OCI-LY1 (cell line): ENCODE measurements around the gene RND3.

Experiments used
- H2AFZ ChIP-seq: fragments of 200-600 bp; sonication (generic), shearing (Covaris generic); 2 replicates; pipeline ENCODE4 v1.6.0; 2014; ENCODE audit warnings: antibody characterized with exemption, mild to moderate bottlenecking, low read length
- H3F3A ChIP-seq: fragments of 200-600 bp; sonication (generic), shearing (Covaris generic); 2 replicates; pipeline ENCODE4 v1.6.0; 2014; ENCODE audit warnings: mild to moderate bottlenecking, antibody characterized with exemption, low read length, moderate library complexity; ENCODE audit not compliant: insufficient read depth
- H3K27ac ChIP-seq: fragments of 200-600 bp; sonication (generic); 2 replicates; pipeline ENCODE4 v1.5.1; 2014; ENCODE audit warnings: low read length, mixed run types, mild to moderate bottlenecking, low read depth; ENCODE audit not compliant: poor library complexity, severe bottlenecking
- H3K27me3 ChIP-seq: fragments of 200-600 bp; sonication (generic); 2 replicates; pipeline ENCODE4 v1.6.0; 2014; ENCODE audit warnings: antibody characterized with exemption, mild to moderate bottlenecking, low read length, moderate library complexity; ENCODE audit not compliant: insufficient read depth
- H3K36me3 ChIP-seq: fragments of 200-600 bp; sonication (generic); 2 replicates; pipeline ENCODE4 v1.6.1; 2014; ENCODE audit warnings: mild to moderate bottlenecking, antibody characterized with exemption, low read length, moderate library complexity, mixed read lengths; ENCODE audit not compliant: insufficient read depth
- H3K4me1 ChIP-seq: fragments of 200-600 bp; sonication (generic); 2 replicates; pipeline ENCODE4 v1.5.1; 2014; ENCODE audit warnings: mild to moderate bottlenecking, low read length, moderate library complexity; ENCODE audit not compliant: insufficient read depth, severe bottlenecking
- H3K4me2 ChIP-seq: fragments of 200-600 bp; sonication (generic), shearing (Covaris generic); 2 replicates; pipeline ENCODE4 v1.6.1; 2014; ENCODE audit warnings: low read length
- H3K4me3 ChIP-seq: fragments of 200-600 bp; sonication (generic); 2 replicates; pipeline ENCODE4 v1.5.1; 2014; ENCODE audit warnings: low read length, low read depth, mild to moderate bottlenecking, mixed read lengths; ENCODE audit not compliant: poor library complexity, severe bottlenecking
- H3K79me2 ChIP-seq: fragments of 200-600 bp; shearing (Covaris generic); 2 replicates; pipeline ENCODE4 v1.6.1; 2016; ENCODE audit warnings: mixed run types, low read length, mixed read lengths; ENCODE audit not compliant: insufficient read depth
- H3K9ac ChIP-seq: fragments of 200-600 bp; sonication (generic), shearing (Covaris generic); 2 replicates; pipeline ENCODE4 v1.6.1; 2014; ENCODE audit warnings: mild to moderate bottlenecking, low read length, mixed read lengths
- H3K9me2 ChIP-seq: fragments of 200-600 bp; sonication (generic), shearing (Covaris generic); 2 replicates; pipeline ENCODE4 v1.6.1; 2014; ENCODE audit warnings: low read depth, mild to moderate bottlenecking, low read length, mixed read lengths
- H3K9me3 ChIP-seq: fragments of 200-600 bp; shearing (Covaris generic); 2 replicates; pipeline ENCODE4 v1.6.1; 2014; ENCODE audit warnings: low read length, mixed read lengths
- H4K20me1 ChIP-seq: fragments of 200-600 bp; sonication (generic), shearing (Covaris generic); 2 replicates; pipeline ENCODE4 v1.6.0; 2016; ENCODE audit warnings: mild to moderate bottlenecking, low read length; ENCODE audit not compliant: insufficient read depth
- CTCF ChIP-seq: fragments of 200-600 bp; sonication (generic), shearing (Covaris generic); IDR thresholded peaks from 2 replicates; pipeline ENCODE4 v1.5.1; 2017; ENCODE audit warnings: mild to moderate bottlenecking, antibody characterized with exemption, low read length, moderate library complexity, mixed read lengths
- EZH2 ChIP-seq: fragments of 200-600 bp; sonication (generic), shearing (Covaris generic); IDR thresholded peaks from 2 replicates; pipeline ENCODE4 v1.8.0; 2017; ENCODE audit warnings: borderline replicate concordance, mixed run types, mild to moderate bottlenecking, antibody characterized with exemption, low read length, moderate library complexity, mixed read lengths

The RND3 gene

GRCh38 chr2:150476809-150477302, 10.6 kb downstream of the RND3 start:
- no peak for TF ChIP-seq EZH2
- TF ChIP-seq CTCF, result no peak
- H3K4me2 ChIP-seq, result no peak overlapping the region

GRCh38 chr2:150476286-150476685, 11.2 kb downstream of the RND3 start:
- Histone ChIP-seq H3F3A (no peaks in the 10 kb centered on the region), H3K27me3 (no peaks in the 10 kb centered on the region), H3K4me3 (no peak overlapping the region), H3K9me3 (no peaks in the 10 kb centered on the region), H4K20me1 (no peaks in the 10 kb centered on the region), H3K79me2 (no peaks in the 10 kb centered on the region), H3K4me1 (no peaks in the 10 kb centered on the region), H3K9me2 (no peaks in the 10 kb centered on the region), H3K36me3 (no peaks in the 10 kb centered on the region), H3K27ac (no peak overlapping the region), H3K9ac (no peak overlapping the region), H2AFZ (no peak overlapping the region), H3K4me2 (no peak overlapping the region)
- TF ChIP-seq CTCF, result no peak
- no peak for TF ChIP-seq EZH2

More at GRCh38 chr2:150476809-150477302, 10.6 kb downstream of the RND3 start:
- no peaks in the 10 kb centered on the region for H3K79me2 ChIP-seq
- no peaks in the 10 kb centered on the region for H3K9me2 ChIP-seq
- H2AFZ ChIP-seq, result no peak overlapping the region
- H4K20me1 ChIP-seq, result no peaks in the 10 kb centered on the region
- no peaks in the 10 kb centered on the region for H3K4me1 ChIP-seq
- H3F3A ChIP-seq, result no peaks in the 10 kb centered on the region
- no peak overlapping the region for H3K4me3 ChIP-seq
- H3K27ac ChIP-seq, result no peak overlapping the region
- H3K36me3 ChIP-seq, result no peaks in the 10 kb centered on the region
- H3K9ac ChIP-seq, result no peak overlapping the region
- no peaks in the 10 kb centered on the region for H3K27me3 ChIP-seq
- H3K9me3 ChIP-seq, result no peaks in the 10 kb centered on the region

DNA sequence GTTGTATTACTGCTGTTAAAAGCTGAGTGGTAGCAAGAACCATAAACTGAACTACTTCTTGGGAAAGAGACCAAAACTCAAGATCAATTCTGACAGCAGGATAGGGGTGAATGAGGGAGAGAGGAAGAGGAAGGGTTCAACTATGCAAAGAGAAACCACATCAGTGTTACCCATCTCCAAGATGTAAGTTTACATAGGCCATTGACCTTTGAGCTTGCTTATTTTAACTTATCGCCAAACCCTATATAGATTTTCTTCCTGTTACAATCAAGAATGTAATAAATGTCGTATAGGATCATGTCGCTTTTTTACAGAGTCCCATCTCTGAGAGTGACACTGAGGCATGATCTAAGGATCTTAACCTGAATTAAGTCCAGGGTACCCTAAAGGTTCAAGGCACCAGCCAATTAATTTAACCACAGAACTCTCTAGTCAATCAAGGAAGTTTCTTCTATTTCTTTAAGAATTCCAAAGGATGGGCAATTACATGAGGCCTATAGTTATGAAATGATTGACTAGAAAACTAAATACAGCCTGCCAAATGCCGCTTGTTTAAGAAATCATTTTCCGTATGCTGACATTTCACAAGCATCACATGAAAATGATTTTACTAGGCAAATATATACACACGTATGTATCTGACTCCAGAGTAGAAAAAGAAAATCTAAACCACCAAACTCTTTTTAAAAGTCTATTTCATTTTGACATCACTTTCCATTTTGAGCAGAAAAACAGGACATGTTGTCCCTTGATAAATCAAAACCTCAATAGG, 11.8 kb downstream of the RND3 start:
- Histone ChIP-seq H3K9me2 (no peaks in the 10 kb centered on the region), H3K4me1 (no peaks in the 10 kb centered on the region), H3K9me3 (no peaks in the 10 kb centered on the region), H3F3A (no peaks in the 10 kb centered on the region), H3K27ac (no peak overlapping the region), H4K20me1 (no peaks in the 10 kb centered on the region), H3K36me3 (no peaks in the 10 kb centered on the region), H3K27me3 (no peaks in the 10 kb centered on the region), H3K79me2 (no peaks in the 10 kb centered on the region), H3K9ac (no peak overlapping the region), H2AFZ (no peak overlapping the region), H3K4me3 (no peak overlapping the region), H3K4me2 (no peak overlapping the region)
- TF ChIP-seq CTCF (no peak), EZH2 (no peak)
